HG03159 (cell line): Measurements from ENCODE around the gene ATP2A2.

Experiments
- ATAC-seq: cut with Tn5 transposase; IDR thresholded peaks from one replicate; pipeline ENCODE4 v1.9.1; 2021; ENCODE audit warnings: mild to moderate bottlenecking, moderate library complexity; ENCODE audit not compliant: unreplicated experiment

The ATP2A2 gene

GRCh38 chr12:110289044-110289710 is 8.1 kb downstream of the ATP2A2 start:
- ATAC-seq: no peak

DNA sequence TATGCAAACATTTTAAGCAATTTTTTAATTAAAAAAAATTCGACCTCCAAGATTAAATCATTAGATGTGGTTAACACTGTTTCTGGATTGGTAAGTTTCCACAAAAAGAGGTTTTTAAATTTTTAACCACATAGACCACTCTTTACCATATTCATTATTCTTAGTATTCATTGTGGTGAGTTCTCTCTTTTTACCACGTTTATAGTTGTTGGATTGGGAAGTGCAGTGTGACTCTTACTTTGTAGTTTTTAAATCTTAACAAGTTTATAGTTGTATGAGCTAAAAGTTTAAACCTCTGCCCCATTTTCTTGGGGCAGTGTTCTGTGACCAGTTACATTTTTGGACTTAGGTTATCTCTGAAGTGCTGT is 8.6 kb downstream of the ATP2A2 start:
- no peak for ATAC-seq

DNA sequence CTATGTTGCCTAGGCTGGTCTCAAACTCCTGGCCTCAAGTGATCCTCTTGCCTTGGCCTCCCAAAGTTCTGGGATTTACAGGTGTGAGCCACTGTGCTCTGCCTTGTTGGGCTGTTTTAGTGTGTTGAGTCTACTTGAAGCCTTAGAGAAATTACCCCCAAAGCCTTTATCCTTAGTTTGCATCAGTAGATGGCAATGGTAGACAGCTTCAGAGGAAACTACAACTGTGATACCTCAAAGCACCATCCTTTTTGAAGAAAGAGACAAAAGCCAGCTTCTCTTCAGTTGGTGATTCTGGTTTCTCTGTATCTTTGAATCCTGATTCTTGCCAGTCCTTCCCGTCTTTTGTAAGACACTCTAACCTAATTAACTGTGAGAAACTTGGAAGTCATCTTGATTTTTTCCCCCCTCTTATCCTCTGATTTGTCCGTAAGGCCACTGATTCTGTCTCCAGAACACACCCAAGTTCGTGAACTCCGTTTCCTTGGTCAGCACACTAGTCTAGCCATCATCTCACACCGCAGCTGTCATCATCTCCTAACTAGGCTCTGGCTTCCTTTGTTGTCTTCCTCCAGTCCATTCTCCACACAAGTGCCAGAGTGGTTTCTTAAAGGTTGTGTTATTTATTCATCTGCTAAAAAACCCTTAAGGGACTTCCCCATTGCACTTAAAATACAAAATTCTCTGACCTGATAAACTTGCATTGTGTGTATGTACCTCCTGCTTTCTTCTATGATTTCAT is 20.2 kb downstream of the ATP2A2 start:
- no peak for ATAC-seq

- ATAC-seq: no peak
Observed at GRCh38 chr12:110304061-110304551, 23.1 kb downstream of the ATP2A2 start.

GRCh38 chr12:110307372-110307771 is 26.3 kb downstream of the ATP2A2 start:
- no peak for ATAC-seq

DNA sequence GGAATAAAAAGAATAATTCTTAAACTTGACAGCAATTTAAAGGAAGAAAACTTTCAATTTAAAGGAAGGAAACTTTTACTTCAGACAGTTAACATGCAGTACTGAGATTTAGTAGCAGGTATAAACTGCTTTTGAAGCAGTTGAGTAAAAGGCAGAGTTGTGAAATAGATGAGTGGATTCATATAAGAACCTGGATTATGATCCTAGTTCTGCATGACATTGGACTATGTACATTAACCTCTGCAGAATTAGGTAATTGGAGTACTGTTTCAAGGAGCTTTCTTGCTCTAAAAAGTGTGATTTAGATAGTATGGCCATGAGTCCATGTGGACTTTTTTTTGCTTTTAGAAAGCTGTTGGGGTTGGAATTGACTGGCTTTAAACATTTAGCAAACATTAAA is 29.7 kb downstream of the ATP2A2 start:
- no peak for ATAC-seq

- no peak for ATAC-seq
Observed at GRCh38 chr12:110311903-110312302, 30.9 kb downstream of the ATP2A2 start.

- ATAC-seq: no peak
Observed at GRCh38 chr12:110312581-110313360, 31.7 kb downstream of the ATP2A2 start.

DNA sequence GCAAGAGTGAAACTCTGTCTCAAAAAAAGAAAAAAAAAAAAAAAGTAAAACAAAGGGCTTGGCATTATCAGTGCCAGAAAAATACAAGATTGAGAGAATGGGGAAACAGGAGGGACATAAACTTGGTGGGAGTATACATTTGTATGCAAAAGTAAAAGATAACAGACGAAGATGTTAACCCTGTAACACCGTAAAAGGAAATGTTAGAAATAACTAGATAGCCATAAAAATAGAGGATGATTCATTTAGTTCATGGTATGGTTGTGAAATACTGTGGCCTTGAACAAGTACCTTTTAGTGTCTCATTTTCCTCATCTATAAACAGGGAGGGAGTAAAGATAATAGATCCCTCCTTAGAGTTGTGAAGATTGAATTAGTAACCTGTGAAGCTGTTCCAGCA is 33.3 kb downstream of the ATP2A2 start:
- no peak for ATAC-seq

DNA sequence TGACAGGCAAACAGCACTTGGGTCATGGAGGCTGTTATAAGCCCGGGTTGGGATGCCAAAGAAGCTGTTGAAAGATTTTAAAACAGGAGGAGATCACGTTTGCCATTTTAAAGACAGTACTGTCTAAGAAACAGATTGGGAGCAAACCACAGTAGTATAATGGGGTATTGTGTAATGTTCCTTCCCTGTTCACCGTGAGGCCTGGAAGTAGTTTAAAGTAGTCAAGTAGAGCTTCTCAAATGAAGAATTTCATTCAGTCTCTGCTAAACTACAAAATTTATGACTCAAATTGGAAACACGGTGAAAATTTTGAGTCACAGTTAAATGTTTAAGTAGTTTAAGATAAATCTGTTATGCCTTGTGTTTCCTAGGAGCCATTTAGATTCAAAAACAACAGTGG is 35.8 kb downstream of the ATP2A2 start:
- no peak for ATAC-seq

GRCh38 chr12:110317911-110318310 is 36.9 kb downstream of the ATP2A2 start:
- no peak for ATAC-seq

DNA sequence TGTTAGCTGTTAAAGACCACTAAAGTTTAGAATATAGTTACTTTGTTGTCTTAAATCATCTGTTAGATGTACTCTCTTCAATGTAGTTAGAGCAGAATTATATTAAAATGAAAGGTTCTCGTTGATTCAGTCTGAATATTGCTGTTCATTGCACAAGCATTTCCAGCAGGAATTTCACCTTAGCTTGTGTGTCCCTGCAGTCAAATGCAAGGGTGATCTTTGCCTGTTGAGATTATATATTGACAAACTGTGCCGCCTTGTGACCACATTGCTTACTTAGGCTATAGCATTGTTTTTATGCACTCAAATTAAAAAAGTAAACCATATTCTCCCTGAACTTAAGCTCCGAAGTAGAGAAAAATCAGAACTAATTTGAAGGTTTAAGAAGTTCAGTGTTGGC is 39.5 kb downstream of the ATP2A2 start:
- no peak for ATAC-seq

DNA sequence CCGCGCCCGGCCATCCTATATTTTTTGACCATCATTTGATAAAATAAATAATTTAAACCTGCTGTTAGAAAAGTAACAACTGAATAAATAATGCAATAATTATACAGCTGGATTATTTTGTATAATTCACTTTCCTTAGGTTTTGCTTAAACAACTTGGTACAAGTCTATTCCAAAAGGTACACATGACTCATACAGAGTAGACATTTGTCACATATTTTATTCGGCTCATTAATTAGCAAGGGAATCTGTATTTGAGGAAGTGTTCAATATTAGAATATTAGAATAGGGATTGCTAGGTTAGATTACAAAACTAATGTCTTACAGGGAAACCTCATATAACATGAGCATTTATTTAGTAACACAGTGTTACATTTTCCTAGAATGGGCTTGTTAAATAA is 48.7 kb downstream of the ATP2A2 start:
- no peak for ATAC-seq

DNA sequence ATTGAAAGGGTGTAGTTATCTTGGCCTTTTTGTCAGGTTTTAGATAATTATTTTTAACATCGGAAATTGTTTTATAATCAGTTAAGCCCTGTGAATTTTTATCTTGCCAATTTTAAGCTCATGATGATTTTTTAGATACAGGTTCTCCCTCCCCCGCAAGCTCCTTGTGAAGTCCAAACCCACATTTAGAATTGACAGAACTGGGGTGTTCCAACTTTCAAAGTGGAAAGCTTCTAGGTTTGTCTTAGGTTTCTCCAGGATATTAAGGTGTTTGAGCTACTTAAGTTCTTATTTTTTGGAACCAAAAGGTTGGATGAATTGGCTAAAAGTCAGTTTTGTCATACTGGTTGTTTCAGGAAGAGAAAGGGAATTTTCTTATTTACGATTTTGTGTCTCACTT is 49.1 kb downstream of the ATP2A2 start:
- ATAC-seq: no peak

DNA sequence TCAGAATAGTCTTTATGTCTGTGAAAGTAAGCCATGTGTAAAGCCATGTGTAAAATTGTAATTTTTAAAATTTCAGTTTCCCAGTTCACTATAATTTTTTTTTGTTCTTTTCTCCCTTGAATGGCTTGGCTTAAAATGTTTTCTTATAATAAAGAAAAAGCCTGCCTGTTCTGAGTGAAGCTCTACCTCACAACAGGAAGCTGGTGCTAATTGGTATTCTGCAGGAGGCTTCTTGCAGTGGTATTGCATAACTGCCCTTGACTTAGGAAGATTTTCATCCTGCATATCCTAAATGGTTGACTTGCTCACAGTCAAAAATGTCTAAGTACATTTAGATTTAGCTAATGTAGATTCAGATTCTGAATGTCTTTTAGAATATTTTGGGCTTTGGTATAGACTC is 49.5 kb downstream of the ATP2A2 start:
- no peak for ATAC-seq

DNA sequence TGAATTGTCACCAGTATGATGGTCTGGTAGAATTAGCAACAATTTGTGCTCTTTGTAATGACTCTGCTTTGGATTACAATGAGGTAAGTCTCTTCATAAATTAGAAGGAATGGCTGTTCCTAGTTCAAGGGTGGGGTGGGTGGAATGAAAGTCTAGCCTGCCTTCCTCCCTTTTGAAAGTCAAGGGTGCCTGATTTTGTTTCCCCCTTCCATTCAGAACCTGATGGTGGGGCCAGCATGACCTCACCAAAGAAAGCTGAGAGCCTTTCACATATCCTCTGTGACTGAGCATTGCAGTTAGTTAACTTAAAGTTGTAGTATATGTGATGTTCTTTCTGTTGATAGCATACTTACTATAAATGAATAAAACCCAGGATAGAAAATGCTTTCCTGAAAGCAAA is 52.2 kb downstream of the ATP2A2 start:
- no peak for ATAC-seq

DNA sequence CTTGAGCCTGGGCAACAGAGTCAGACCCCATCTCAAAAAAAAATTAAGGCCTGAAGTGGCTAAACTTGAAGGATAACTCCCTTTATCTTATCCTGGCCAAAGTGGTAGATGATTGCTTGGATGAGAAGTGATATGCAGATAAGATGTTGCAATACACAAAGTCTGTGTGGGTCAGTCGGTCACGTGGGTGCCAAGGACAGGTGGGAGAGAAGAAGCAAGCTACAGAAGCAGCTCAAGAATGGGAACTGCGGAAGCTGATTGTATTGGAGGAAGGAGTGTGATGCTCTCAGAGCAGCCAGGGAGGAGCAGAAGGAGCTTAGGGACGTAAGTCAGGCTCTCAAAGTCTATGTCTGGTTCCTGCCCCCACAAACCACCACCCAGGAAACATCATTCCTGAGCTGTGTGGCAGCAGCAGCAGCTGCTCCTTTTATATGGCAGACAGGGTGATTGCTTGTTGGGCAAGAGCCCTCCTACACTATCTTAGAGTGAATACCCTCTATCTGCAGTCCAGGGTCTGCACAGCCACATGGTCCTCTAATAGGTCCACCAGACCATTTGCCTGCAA is 54.5 kb downstream of the ATP2A2 start:
- no peak for ATAC-seq

GRCh38 chr12:110337912-110338710 is 57.1 kb downstream of the ATP2A2 start:
- ATAC-seq: no peak

- ATAC-seq: no peak
Observed at GRCh38 chr12:110338754-110339153, 57.7 kb downstream of the ATP2A2 start.

- ATAC-seq: no peak
Observed at GRCh38 chr12:110339184-110339952, 58.3 kb downstream of the ATP2A2 start.
